Neural crest cell (in vitro differentiated cells): ENCODE data around the gene SLC5A4. TPM values are rescaled to one million over a fixed set of nuclear protein-coding genes. Genes with fewer than 3 reads are reported as not detected.

Source experiments
- DNase-seq: peaks from one replicate; pipeline ENCODE4 v3.0.0; 2021; ENCODE audit warnings: low read depth, mixed read lengths, low spot score
- H3K27ac Mint-ChIP-seq: one replicate; pipeline ENCODE4 v1.8.0; 2021; ENCODE audit warnings: mild to moderate bottlenecking, mixed read lengths; ENCODE audit not compliant: unreplicated experiment
- H3K27me3 Mint-ChIP-seq: 2 replicates; pipeline ENCODE4 v1.8.0; 2021; ENCODE audit warnings: low read depth, mild to moderate bottlenecking, mixed read lengths
- H3K36me3 Mint-ChIP-seq: 2 replicates; pipeline ENCODE4 v1.8.0; 2021; ENCODE audit warnings: low read depth, mild to moderate bottlenecking, mixed read lengths
- H3K4me1 Mint-ChIP-seq: 2 replicates; pipeline ENCODE4 v1.8.0; 2021; ENCODE audit warnings: mixed read lengths
- H3K4me3 Mint-ChIP-seq: one replicate; pipeline ENCODE4 v1.8.0; 2021; ENCODE audit warnings: mild to moderate bottlenecking, mixed read lengths
- H3K9me3 Mint-ChIP-seq: 2 replicates; pipeline ENCODE4 v1.8.0; 2021; ENCODE audit warnings: mixed read lengths
- total RNA-seq: library from RNA; stranded (reverse); gene quantifications from 2 replicates; pipeline ENCODE4 v1.2.1, GENCODE V29; 2021
- TF ChIP-seq, protein P1 (sequence below): fragments of 200-600 bp; sonication (generic); conservative IDR thresholded peaks from 2 replicates; pipeline ENCODE4 v1.5.0; 2021; ENCODE audit warnings: antibody characterized with exemption, mild to moderate bottlenecking

SLC5A4 gene
- total RNA-seq, 1 donor from 2014 or later: 0.23 TPM

DNA sequence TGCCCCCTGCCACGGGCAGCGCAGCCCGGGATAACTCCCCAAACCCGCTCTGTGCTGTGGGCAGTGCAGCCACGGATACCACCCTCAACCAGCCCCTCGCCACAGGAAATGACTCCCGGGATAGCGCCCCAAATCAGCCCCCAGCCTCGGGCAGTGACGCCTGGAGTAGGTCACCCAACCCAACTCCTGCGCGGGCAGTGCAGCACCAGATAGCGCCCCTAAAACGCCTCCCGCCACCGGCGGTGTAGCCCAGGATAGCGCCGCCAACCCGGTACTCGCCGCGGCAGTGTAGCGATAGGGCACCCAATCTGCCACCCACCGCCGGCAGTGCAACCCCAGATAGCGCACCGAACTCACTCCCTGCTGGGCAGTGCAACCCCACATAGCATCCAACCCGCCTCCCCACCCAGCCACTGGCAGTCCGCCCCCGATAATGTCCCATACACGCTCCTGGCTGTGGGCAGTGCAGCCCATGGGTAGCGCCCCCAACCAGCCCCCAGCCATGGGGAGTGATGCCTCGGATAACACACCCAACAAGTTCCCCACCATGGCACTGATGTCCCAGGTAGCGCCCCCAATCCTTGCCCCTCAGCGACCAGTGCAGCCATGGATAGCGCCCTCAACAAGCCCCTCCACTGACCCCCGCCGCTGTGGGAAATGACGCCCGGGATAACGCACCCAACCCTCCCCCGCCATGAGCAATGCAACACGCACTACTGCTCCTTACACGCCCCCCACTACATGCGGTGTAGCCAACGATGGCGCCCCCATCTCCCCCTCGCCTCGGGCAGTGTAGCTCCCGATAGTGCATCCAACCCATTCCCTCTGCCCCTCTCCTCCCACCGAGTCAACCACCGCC lies 51.7 kb downstream of the SLC5A4 start:
- no peaks in the 10 kb centered on the region for H3K9me3 Mint-ChIP-seq
- H3K27ac Mint-ChIP-seq: no peak overlapping the region
- DNase-seq: no peak
- no peaks in the 10 kb centered on the region for H3K36me3 Mint-ChIP-seq
- H3K4me3 Mint-ChIP-seq: peak overlapping the region; percentile 31
- peaks cover 71% of the 10 kb centered on the region for H3K27me3 Mint-ChIP-seq
- TF ChIP-seq, protein P1, sequence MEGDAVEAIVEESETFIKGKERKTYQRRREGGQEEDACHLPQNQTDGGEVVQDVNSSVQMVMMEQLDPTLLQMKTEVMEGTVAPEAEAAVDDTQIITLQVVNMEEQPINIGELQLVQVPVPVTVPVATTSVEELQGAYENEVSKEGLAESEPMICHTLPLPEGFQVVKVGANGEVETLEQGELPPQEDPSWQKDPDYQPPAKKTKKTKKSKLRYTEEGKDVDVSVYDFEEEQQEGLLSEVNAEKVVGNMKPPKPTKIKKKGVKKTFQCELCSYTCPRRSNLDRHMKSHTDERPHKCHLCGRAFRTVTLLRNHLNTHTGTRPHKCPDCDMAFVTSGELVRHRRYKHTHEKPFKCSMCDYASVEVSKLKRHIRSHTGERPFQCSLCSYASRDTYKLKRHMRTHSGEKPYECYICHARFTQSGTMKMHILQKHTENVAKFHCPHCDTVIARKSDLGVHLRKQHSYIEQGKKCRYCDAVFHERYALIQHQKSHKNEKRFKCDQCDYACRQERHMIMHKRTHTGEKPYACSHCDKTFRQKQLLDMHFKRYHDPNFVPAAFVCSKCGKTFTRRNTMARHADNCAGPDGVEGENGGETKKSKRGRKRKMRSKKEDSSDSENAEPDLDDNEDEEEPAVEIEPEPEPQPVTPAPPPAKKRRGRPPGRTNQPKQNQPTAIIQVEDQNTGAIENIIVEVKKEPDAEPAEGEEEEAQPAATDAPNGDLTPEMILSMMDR: no peak
- H3K4me1 Mint-ChIP-seq: peaks cover 19% of the 10 kb centered on the region

DNA sequence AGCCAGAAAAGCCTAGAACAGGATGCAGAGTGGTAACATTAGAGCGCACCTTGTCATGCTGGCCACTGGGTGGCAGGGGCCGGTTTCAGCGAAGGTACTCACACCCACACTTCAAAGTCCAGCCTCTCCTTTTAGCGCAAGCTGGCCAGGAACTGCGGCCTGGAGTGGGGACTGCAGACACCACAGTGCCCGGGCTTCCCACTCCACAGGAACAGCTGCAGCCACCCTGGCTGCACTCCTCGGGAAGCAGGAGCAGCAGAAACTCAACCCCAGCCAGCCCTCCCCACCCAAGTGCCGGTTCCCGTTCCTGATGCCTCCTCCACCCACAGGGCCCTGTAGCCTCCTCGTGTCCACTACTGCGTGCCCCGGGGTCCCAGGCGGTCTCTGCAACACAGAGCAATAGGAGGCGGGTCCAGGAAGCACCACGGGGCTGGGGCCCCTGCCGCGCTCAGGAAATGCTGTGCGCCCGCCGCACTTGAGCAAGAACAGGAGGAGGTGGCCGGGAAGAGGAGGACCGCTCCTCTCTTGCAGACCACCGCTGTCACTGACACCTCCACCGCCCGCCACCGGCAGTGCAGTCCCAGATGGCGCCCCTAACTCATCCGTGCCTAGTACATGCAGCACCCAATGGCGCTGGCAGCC lies 52.5 kb downstream of the SLC5A4 start:
- Mint-ChIP-seq H3K36me3 (no peaks in the 10 kb centered on the region), H3K27me3 (peaks cover 73% of the 10 kb centered on the region), H3K27ac (no peak overlapping the region), H3K9me3 (no peaks in the 10 kb centered on the region), H3K4me3 (peak overlapping the region; percentile 72), H3K4me1 (peaks cover 19% of the 10 kb centered on the region)
- peak; percentile 29 for DNase-seq
- TF ChIP-seq, protein P1: peak; percentile 68

DNA sequence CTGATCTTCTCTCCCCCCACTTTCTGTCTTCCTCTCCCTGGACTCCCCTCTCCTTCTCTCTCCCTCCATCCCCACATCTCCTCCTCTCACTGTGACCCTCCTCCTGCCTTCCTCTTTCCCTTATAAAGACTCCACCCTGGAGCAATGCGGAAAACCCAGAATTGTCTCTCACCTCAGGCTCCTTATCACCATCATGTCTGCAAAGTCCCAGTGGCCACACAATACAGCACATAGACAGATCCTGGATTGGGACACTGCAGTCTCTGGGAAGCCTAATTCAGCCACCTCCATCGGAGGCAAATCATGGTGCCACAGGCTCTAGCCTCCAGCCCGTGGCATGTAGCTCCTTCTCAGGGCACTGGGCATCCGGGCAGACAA lies 53.0 kb downstream of the SLC5A4 start:
- Mint-ChIP-seq H3K36me3 (no peaks in the 10 kb centered on the region), H3K27me3 (peaks cover 75% of the 10 kb centered on the region), H3K4me1 (peaks cover 19% of the 10 kb centered on the region), H3K9me3 (no peaks in the 10 kb centered on the region), H3K27ac (no peak overlapping the region), H3K4me3 (peak overlapping the region; percentile 72)
- no peak for DNase-seq
- TF ChIP-seq, protein P1: no peak

DNA sequence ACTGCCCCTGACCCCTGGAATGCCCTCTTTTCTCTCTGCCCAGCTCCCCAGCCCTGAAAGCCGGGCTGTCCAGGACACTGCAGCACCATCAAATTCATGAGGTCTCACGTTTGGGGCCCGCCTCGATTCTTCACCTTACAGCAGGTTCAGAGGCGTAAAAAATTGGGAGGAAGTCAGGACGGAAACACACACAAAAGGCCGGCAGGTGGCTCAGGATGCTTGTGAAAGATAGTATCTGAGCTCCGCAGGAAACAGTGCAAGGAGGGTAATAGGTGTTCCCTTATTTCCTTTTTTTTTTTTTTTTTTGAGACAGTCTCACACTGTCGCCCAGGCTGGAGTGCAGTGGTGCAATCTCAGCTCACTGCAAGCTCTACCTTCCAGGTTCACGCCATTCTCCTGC lies 54.4 kb downstream of the SLC5A4 start:
- Mint-ChIP-seq H3K4me1 (peaks cover 19% of the 10 kb centered on the region), H3K27ac (no peak overlapping the region), H3K9me3 (no peaks in the 10 kb centered on the region), H3K4me3 (no peak overlapping the region), H3K36me3 (no peaks in the 10 kb centered on the region), H3K27me3 (peaks cover 80% of the 10 kb centered on the region)
- no peak for DNase-seq
- TF ChIP-seq, protein P1: no peak

DNA sequence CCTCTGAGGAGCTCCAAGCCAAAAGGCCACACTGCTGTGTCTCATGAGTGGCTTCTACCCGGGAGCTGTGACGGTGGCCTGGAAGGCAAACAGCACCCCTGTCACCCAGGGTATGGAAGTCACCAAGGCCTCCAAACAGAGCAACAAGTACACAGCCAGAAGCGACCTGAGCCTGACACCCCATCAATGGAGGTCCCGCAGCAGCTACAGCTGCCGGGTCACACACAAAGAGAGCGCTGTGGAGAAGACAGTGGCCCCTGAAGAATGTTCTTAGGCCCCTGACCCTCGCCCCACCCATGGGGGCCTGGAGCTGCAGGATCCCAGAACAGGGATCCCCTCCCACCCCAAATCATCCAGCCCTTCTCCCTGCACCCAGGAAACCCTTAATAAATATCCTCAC lies 55.2 kb downstream of the SLC5A4 start:
- Mint-ChIP-seq H3K27me3 (peaks cover 82% of the 10 kb centered on the region), H3K4me1 (peaks cover 13% of the 10 kb centered on the region), H3K4me3 (no peak overlapping the region), H3K27ac (no peak overlapping the region), H3K9me3 (no peaks in the 10 kb centered on the region), H3K36me3 (no peaks in the 10 kb centered on the region)
- DNase-seq: no peak
- TF ChIP-seq, protein P1: no peak
